ENCODE results near the gene RNF222. TPM values are rescaled to one million over a fixed set of nuclear protein-coding genes. Genes with fewer than 3 reads are reported as not detected.
"Not testable (repeated sequence)": the region's sequence is repeated elsewhere in the genome, so short reads cannot be mapped to it uniquely, and the experiment has no call there.

RNF222 gene
- total RNA-seq, 1 donor from 2014 or later: 0.12 TPM

DNA sequence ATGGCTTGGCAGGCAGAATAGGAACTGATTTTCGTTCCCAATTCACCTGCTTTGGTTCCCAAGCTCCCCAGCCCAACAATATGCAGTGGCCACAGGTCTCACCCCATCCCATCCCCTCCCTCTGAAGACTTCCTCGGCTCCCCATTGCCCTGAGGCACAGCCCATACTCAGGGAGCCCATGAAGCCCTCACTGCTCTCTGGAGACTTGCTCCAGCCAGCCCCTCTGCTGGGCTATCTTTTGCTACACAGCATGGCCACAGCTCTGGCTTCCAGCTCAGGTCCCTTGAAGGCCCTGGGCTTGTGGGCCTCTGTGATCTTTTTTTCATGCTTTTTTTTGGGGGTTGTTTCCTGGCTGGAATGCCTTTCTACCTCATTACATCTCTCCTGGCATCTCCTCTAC is 8.5 kb upstream of the RNF222 start:
- no peak for DNase-seq (ENCODE audit: low read depth)
- TF ChIP-seq, protein P1, sequence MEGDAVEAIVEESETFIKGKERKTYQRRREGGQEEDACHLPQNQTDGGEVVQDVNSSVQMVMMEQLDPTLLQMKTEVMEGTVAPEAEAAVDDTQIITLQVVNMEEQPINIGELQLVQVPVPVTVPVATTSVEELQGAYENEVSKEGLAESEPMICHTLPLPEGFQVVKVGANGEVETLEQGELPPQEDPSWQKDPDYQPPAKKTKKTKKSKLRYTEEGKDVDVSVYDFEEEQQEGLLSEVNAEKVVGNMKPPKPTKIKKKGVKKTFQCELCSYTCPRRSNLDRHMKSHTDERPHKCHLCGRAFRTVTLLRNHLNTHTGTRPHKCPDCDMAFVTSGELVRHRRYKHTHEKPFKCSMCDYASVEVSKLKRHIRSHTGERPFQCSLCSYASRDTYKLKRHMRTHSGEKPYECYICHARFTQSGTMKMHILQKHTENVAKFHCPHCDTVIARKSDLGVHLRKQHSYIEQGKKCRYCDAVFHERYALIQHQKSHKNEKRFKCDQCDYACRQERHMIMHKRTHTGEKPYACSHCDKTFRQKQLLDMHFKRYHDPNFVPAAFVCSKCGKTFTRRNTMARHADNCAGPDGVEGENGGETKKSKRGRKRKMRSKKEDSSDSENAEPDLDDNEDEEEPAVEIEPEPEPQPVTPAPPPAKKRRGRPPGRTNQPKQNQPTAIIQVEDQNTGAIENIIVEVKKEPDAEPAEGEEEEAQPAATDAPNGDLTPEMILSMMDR (conservative IDR thresholded peaks at IDR 0.05; ENCODE audit: low read depth, low read length): no peak
- H3K4me3 ChIP-seq (ENCODE audit: low read depth, low read length): no peak overlapping the region

DNA sequence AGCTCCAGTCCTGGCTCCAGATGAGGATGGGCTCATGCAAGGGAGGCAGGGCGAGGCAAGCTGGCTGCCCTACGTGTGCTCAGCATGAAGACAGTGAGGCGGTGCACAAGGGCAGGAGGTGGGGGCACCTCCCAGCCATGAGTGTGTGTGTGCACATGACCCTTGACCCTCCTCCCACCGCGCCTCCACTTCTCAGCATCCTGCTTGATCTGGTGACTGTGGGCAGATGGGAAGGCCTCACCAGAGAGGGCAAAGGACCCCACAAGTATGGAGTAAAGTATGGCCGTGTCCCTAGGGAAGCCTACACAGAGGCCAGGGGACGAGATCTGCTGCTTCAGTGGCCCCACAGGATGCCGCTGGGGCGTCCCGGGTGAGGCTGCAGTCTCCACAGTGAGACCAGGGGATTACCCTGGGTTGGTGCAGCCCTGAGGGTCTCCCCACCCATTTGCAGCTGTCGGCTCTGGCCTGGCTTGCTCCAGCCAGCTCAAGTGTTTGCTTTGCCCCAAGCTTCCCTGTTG is 7.9 kb upstream of the RNF222 start:
- no peak overlapping the region for H3K4me3 ChIP-seq (ENCODE audit: low read depth, low read length)
- TF ChIP-seq, protein P1 (conservative IDR thresholded peaks at IDR 0.05; ENCODE audit: low read depth, low read length): no peak
- DNase-seq (ENCODE audit: low read depth): no peak

DNA sequence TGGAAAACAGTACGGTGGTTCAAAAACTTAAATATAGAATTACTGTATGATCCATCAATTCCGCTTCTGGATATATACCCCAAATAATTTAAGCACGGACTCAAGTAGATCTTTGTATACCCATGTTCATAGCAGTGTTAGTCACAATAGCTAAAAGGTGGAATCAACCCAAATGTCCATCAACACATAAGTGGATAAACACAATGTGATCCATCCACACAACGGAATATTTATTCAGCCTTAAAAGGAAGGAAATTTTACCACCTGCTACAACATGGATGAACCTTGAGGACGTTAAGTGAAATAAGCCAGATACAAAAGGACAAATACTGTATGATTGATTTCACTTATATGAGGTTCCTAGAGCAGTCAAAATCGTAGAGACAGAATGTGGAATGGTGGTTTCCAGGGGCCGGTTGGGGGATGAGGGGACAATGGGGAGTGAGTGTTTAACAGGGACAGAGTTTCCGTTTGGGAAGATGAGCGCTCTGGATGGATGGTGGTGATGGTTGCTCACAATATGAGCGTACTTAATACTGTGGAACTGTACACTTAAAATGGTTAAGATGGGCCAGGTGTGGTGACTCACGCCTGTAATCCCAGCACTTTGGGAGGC is 5.4 kb upstream of the RNF222 start:
- H3K4me3 ChIP-seq (ENCODE audit: low read depth, low read length): no peak overlapping the region
- TF ChIP-seq, protein P1 (conservative IDR thresholded peaks at IDR 0.05; ENCODE audit: low read depth, low read length): no peak

DNA sequence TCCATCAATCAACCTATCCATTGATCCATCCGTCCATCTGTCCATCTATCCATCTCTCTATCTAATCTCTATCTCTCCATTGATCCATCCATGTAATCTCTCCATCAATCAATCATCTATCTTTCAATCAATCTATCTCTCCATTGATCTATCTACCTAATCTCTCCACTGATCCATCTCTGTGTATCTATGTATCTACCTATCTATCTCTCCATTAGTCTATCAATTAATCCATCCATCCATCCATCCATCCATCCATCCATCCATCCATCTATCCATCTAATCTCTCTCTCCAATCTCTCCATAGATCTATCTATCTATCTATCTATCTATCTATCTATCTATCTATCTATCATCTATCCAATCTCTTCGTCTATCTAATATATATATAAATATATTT is 3.5 kb upstream of the RNF222 start:
- no peak for DNase-seq (ENCODE audit: low read depth)
- no peak overlapping the region for H3K4me3 ChIP-seq (ENCODE audit: low read depth, low read length)
- TF ChIP-seq, protein P1 (conservative IDR thresholded peaks at IDR 0.05; ENCODE audit: low read depth, low read length): no peak

More for the DNA sequence above, 5.4 kb upstream of the RNF222 start:
- DNase-seq (ENCODE audit: low read depth): no peak

DNA sequence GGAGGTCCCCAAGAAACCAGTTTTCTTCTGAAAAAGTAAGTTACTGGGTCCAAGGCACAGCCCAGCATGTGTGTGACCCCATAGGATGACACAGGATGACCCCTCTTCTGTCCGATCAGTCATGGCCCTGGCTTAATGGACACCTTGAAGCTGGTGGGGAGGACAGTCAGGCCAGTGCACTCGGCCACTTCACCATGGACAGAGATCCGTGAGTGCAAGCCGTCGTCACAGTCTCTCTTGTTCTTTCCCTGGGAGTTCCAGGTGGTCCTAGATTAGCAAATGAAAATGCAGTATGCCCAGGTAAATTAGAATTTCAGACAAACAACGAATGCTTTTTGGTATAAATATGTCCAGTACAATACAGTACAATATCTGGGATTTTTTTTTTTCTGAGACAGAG is 1.4 kb upstream of the RNF222 start:
- DNase-seq (ENCODE audit: low read depth): no peak

DNA sequence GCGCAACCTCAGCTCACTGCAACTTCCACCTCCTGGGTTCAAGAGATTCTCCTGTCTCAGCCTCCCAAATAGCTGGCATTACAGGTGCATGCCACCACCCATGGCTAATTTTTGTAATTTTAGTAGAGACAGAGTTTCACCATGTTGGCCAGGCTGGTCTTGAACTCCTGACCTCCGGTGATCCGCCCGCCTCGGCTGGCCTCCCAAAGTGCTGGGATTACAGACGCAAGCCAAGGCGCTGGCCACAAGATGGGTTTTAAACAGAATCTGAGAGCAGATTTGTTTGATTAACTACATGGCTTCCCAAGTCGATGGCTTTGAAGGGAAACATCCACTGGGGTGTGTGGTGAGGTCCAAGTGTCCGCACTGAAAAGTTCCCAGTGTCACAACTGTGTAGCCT is 3.1 kb downstream of the RNF222 start:
- not testable (repeated sequence) for H3K4me3 ChIP-seq (ENCODE audit: low read depth, low read length); DNase-seq (ENCODE audit: low read depth)

More for the DNA sequence above, 1.4 kb upstream of the RNF222 start:
- TF ChIP-seq, protein P1 (conservative IDR thresholded peaks at IDR 0.05; ENCODE audit: low read depth, low read length): no peak
- H3K4me3 ChIP-seq (ENCODE audit: low read depth, low read length): no peak overlapping the region

DNA sequence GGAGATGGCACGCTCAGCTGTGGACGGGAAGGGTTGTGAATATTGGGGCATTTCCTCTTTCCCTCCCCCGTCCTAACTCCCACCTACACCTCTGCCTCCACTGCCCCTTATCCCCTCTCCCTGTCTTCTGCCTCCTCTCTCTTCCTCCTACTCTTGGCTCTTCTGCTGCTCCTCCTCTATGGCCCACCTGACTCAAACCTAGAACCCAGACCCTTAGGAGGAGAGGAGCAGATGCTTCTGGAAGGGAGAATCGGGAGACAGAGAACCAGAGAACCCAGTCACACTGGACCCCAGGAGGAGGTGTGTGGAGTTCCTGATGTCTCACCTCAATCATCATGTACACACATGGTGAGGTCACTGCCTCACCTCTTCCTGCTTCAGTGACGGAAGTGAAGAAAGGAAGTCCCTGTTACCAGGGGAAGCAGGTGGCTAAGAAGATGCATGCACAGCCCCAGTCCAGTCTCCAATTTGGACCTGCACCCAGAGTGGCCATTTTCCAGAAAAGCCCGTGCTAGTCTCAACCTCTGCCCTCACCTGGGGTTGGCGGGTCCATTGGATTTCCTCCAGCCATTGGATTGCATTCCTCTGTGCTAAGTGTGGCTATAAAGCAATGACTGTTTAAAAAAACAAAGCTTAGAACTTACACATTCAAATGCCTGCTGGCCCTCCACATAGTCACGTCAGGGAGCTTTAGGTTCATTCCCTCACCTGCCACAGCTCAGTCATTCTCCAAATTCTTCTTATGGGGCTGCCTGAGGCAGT is 4.0 kb downstream of the RNF222 start:
- H3K4me3 ChIP-seq (ENCODE audit: low read depth, low read length): no peak overlapping the region
- TF ChIP-seq, protein P1 (conservative IDR thresholded peaks at IDR 0.05; ENCODE audit: low read depth, low read length): no peak
- DNase-seq (ENCODE audit: low read depth): no peak
